HEK293 (cell line): ENCODE measurements around the gene GLMP.
A peak's percentile ranks its signal among the peaks of the same experiment; 100 is the strongest.

Experiments used
- BCL11B ChIP-seq: fragments of 450-650 bp; formaldehyde crosslinking; IDR thresholded peaks from 2 replicates; pipeline ENCODE4 v1.5.1; 2016; ENCODE audit warnings: low read depth, missing biosample characterization, missing genetic modification characterization
- MEIS1 ChIP-seq: sonication (generic); formaldehyde crosslinking; IDR thresholded peaks from 2 replicates; pipeline ENCODE4 v1.8.1; 2022; ENCODE audit warnings: missing genetic modification reagents, mild to moderate bottlenecking, borderline replicate concordance
- RBAK ChIP-seq: fragments of 450-650 bp; formaldehyde crosslinking; IDR thresholded peaks from 2 replicates; pipeline ENCODE4 v1.5.1; 2016; ENCODE audit warnings: missing biosample characterization, missing genetic modification characterization
- SETDB1 ChIP-seq: IDR thresholded peaks from one replicate; pipeline ENCODE4 v1.6.1; 2017; ENCODE audit warnings: mild to moderate bottlenecking, low read length, moderate library complexity, mixed read lengths; ENCODE audit not compliant: insufficient read length
- SP7 ChIP-seq: fragments of 450-650 bp; formaldehyde crosslinking; IDR thresholded peaks from 2 replicates; pipeline ENCODE4 v1.5.1; 2016; ENCODE audit warnings: missing biosample characterization, missing genetic modification characterization
- WT1 ChIP-seq: fragments of 450-650 bp; formaldehyde crosslinking; IDR thresholded peaks from 2 replicates; pipeline ENCODE4 v1.5.1; 2016; ENCODE audit warnings: missing biosample characterization, missing genetic modification characterization
- ZBTB17 ChIP-seq: fragments of 450-650 bp; formaldehyde crosslinking; IDR thresholded peaks from 2 replicates; pipeline ENCODE4 v1.5.1; 2016; ENCODE audit warnings: missing biosample characterization, missing genetic modification characterization
- ZBTB7A ChIP-seq: fragments of 450-650 bp; formaldehyde crosslinking; IDR thresholded peaks from 2 replicates; pipeline ENCODE4 v1.5.1; 2016; ENCODE audit warnings: low read depth, missing biosample characterization, missing genetic modification characterization
- ZFHX2 ChIP-seq: fragments of 450-650 bp; formaldehyde crosslinking; conservative IDR thresholded peaks from 2 replicates; pipeline ENCODE4 v1.5.1; 2016; ENCODE audit warnings: missing biosample characterization, missing genetic modification characterization
- ZIC2 ChIP-seq: fragments of 450-650 bp; formaldehyde crosslinking; IDR thresholded peaks from 2 replicates; pipeline ENCODE4 v1.5.1; 2016; ENCODE audit warnings: missing biosample characterization, missing genetic modification characterization
- ZNF138 ChIP-seq: fragments of 450-650 bp; formaldehyde crosslinking; IDR thresholded peaks from 2 replicates; pipeline ENCODE4 v1.5.1; 2016; ENCODE audit warnings: missing biosample characterization, missing genetic modification characterization, borderline replicate concordance
- ZNF155 ChIP-seq: fragments of 450-650 bp; formaldehyde crosslinking; IDR thresholded peaks from 2 replicates; pipeline ENCODE4 v1.5.1; 2016; ENCODE audit warnings: missing biosample characterization, missing genetic modification characterization
- ZNF174 ChIP-seq: fragments of 450-650 bp; formaldehyde crosslinking; IDR thresholded peaks from 2 replicates; pipeline ENCODE4 v1.5.0; 2017; ENCODE audit warnings: missing biosample characterization, mild to moderate bottlenecking, missing genetic modification characterization
- ZNF248 ChIP-seq: fragments of 450-650 bp; formaldehyde crosslinking; IDR thresholded peaks from 2 replicates; pipeline ENCODE4 v1.5.1; 2017; ENCODE audit warnings: missing biosample characterization, missing genetic modification characterization
- ZNF311 ChIP-seq: fragments of 450-650 bp; formaldehyde crosslinking; IDR thresholded peaks from 2 replicates; pipeline ENCODE4 v1.5.1; 2017; ENCODE audit warnings: missing biosample characterization, missing genetic modification characterization, borderline replicate concordance
- ZNF433 ChIP-seq: fragments of 450-650 bp; formaldehyde crosslinking; IDR thresholded peaks from 2 replicates; pipeline ENCODE4 v1.5.1; 2016; ENCODE audit warnings: missing biosample characterization, missing genetic modification characterization, low read depth
- ZNF548 ChIP-seq: fragments of 450-650 bp; formaldehyde crosslinking; IDR thresholded peaks from 2 replicates; pipeline ENCODE4 v1.5.1; 2016; ENCODE audit warnings: missing biosample characterization, missing genetic modification characterization
- ZNF555 ChIP-seq: fragments of 450-650 bp; formaldehyde crosslinking; conservative IDR thresholded peaks from 2 replicates; pipeline ENCODE4 v1.5.1; 2017; ENCODE audit warnings: missing biosample characterization, mild to moderate bottlenecking, missing genetic modification characterization, inconsistent platforms
- ZNF571 ChIP-seq: fragments of 450-650 bp; formaldehyde crosslinking; IDR thresholded peaks from 2 replicates; pipeline ENCODE4 v1.5.0; 2017; ENCODE audit warnings: missing biosample characterization, missing genetic modification characterization
- ZNF585B ChIP-seq: fragments of 450-650 bp; formaldehyde crosslinking; IDR thresholded peaks from 2 replicates; pipeline ENCODE4 v1.5.1; 2016; ENCODE audit warnings: missing biosample characterization, missing genetic modification characterization
- ZNF600 ChIP-seq: fragments of 450-650 bp; formaldehyde crosslinking; IDR thresholded peaks from 2 replicates; pipeline ENCODE4 v1.5.1; 2016; ENCODE audit warnings: missing biosample characterization, missing genetic modification characterization
- ZNF626 ChIP-seq: fragments of 450-650 bp; sonication (Bioruptor Pico); formaldehyde crosslinking; IDR thresholded peaks from 2 replicates; pipeline ENCODE4 v1.5.1; 2018; ENCODE audit warnings: missing biosample characterization, missing genetic modification characterization, inconsistent platforms
- ZNF654 ChIP-seq: fragments of 450-650 bp; formaldehyde crosslinking; IDR thresholded peaks from 2 replicates; pipeline ENCODE4 v1.5.1; 2016; ENCODE audit warnings: low read depth, missing biosample characterization, missing genetic modification characterization
- ZNF701 ChIP-seq: fragments of 450-650 bp; formaldehyde crosslinking; IDR thresholded peaks from 2 replicates; pipeline ENCODE4 v1.5.1; 2016; ENCODE audit warnings: missing biosample characterization, missing genetic modification characterization
- ZSCAN30 ChIP-seq: fragments of 450-650 bp; IDR thresholded peaks from 2 replicates; pipeline ENCODE4 v1.5.1; 2018; ENCODE audit warnings: missing biosample characterization, mild to moderate bottlenecking, missing genetic modification characterization, moderate library complexity
- TF ChIP-seq, protein P1 (sequence below): fragments of 450-650 bp; formaldehyde crosslinking; IDR thresholded peaks from 2 replicates; pipeline ENCODE4 v1.5.1; 2016; ENCODE audit warnings: missing biosample characterization, missing genetic modification characterization
- TF ChIP-seq, protein P2 (sequence below): fragments of 450-650 bp; formaldehyde crosslinking; IDR thresholded peaks from 2 replicates; pipeline ENCODE4 v1.5.1; 2016; ENCODE audit warnings: missing biosample characterization, missing genetic modification characterization, borderline replicate concordance
- TF ChIP-seq, protein P3 (sequence below): fragments of 450-650 bp; IDR thresholded peaks from 2 replicates; pipeline ENCODE4 v1.5.1; 2018; ENCODE audit warnings: missing biosample characterization, missing genetic modification characterization
- TF ChIP-seq, protein P4 (sequence below): fragments of 450-650 bp; formaldehyde crosslinking; IDR thresholded peaks from 2 replicates; pipeline ENCODE4 v1.5.1; 2016; ENCODE audit warnings: missing biosample characterization, missing genetic modification characterization
- TF ChIP-seq, protein P5 (sequence below): fragments of 450-650 bp; formaldehyde crosslinking; IDR thresholded peaks from 2 replicates; pipeline ENCODE4 v1.5.1; 2016; ENCODE audit warnings: missing biosample characterization, missing genetic modification characterization
- TF ChIP-seq, protein P6 (sequence below): fragments of 450-650 bp; IDR thresholded peaks from 2 replicates; pipeline ENCODE4 v1.5.1; 2018; ENCODE audit warnings: missing biosample characterization, mild to moderate bottlenecking, missing genetic modification characterization
- TF ChIP-seq, protein P7 (sequence below): fragments of 450-650 bp; formaldehyde crosslinking; IDR thresholded peaks from 2 replicates; pipeline ENCODE4 v1.5.1; 2017; ENCODE audit warnings: missing biosample characterization, mild to moderate bottlenecking, missing genetic modification characterization, moderate library complexity

GLMP gene

DNA sequence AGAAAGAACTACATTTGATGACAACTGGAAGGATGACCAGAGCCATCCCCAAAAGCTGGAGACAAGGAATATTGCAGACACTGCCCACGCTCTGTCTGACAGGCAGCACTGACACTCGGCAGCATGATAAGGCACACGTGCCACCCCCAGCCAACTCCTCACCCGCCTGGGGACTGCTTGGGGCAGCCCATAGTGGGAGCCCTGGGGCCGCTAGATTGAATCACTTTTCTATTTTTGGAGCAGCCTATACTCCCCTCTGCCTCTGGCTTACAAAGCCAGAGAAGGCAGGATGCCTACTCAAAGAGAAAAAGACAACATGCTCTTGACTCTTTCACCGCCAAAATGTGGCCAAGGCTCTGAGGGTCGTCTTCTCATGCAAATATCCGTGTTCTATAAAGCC lies 14.2 kb downstream of the GLMP start (continued):
- TF ChIP-seq, protein P1, sequence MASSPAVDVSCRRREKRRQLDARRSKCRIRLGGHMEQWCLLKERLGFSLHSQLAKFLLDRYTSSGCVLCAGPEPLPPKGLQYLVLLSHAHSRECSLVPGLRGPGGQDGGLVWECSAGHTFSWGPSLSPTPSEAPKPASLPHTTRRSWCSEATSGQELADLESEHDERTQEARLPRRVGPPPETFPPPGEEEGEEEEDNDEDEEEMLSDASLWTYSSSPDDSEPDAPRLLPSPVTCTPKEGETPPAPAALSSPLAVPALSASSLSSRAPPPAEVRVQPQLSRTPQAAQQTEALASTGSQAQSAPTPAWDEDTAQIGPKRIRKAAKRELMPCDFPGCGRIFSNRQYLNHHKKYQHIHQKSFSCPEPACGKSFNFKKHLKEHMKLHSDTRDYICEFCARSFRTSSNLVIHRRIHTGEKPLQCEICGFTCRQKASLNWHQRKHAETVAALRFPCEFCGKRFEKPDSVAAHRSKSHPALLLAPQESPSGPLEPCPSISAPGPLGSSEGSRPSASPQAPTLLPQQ (tag by site-specific recombination): no peak
- TF ChIP-seq ZNF155 (tag by site-specific recombination): no peak
- TF ChIP-seq ZBTB7A (tag by site-specific recombination): no peak
- TF ChIP-seq, protein P2, sequence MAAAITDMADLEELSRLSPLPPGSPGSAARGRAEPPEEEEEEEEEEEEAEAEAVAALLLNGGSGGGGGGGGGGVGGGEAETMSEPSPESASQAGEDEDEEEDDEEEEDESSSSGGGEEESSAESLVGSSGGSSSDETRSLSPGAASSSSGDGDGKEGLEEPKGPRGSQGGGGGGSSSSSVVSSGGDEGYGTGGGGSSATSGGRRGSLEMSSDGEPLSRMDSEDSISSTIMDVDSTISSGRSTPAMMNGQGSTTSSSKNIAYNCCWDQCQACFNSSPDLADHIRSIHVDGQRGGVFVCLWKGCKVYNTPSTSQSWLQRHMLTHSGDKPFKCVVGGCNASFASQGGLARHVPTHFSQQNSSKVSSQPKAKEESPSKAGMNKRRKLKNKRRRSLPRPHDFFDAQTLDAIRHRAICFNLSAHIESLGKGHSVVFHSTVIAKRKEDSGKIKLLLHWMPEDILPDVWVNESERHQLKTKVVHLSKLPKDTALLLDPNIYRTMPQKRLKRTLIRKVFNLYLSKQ: no peak
- no peak for TF ChIP-seq ZNF555
- no peak for TF ChIP-seq ZNF585B (tag by site-specific recombination)
- TF ChIP-seq BCL11B (tag by site-specific recombination): no peak
- no peak for TF ChIP-seq ZNF571
- TF ChIP-seq ZIC2 (tag by site-specific recombination): 0 out of 2 replicates have a peak, but pooled peaks have one; percentile 39
- no peak for TF ChIP-seq ZNF311 (tag by site-specific recombination)
- TF ChIP-seq ZNF600 (tag by site-specific recombination): 0 out of 2 replicates have a peak, but pooled peaks have one; percentile 22
- no peak for TF ChIP-seq ZNF654 (tag by site-specific recombination)
- TF ChIP-seq, protein P3, sequence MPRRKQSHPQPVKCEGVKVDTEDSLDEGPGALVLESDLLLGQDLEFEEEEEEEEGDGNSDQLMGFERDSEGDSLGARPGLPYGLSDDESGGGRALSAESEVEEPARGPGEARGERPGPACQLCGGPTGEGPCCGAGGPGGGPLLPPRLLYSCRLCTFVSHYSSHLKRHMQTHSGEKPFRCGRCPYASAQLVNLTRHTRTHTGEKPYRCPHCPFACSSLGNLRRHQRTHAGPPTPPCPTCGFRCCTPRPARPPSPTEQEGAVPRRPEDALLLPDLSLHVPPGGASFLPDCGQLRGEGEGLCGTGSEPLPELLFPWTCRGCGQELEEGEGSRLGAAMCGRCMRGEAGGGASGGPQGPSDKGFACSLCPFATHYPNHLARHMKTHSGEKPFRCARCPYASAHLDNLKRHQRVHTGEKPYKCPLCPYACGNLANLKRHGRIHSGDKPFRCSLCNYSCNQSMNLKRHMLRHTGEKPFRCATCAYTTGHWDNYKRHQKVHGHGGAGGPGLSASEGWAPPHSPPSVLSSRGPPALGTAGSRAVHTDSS (tag by site-specific recombination): no peak
- TF ChIP-seq ZNF433 (tag by site-specific recombination): no peak
- peak; percentile 33; the same call in 1 of the 2 replicates for TF ChIP-seq ZBTB17 (tag by site-specific recombination)
- no peak for TF ChIP-seq ZSCAN30 (tag by site-specific recombination)
- no peak for TF ChIP-seq SP7 (tag by site-specific recombination)
- no peak for TF ChIP-seq SETDB1
- peak; percentile 74 for TF ChIP-seq ZFHX2 (tag by site-specific recombination)
- TF ChIP-seq ZNF248: no peak
- TF ChIP-seq RBAK (tag by site-specific recombination): no peak
- TF ChIP-seq, protein P4, sequence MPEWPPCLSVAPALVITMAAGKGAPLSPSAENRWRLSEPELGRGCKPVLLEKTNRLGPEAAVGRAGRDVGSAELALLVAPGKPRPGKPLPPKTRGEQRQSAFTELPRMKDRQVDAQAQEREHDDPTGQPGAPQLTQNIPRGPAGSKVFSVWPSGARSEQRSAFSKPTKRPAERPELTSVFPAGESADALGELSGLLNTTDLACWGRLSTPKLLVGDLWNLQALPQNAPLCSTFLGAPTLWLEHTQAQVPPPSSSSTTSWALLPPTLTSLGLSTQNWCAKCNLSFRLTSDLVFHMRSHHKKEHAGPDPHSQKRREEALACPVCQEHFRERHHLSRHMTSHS (tag by site-specific recombination): no peak
- no peak for TF ChIP-seq ZNF548 (tag by site-specific recombination)
- TF ChIP-seq ZNF701 (tag by site-specific recombination): no peak
- peak; percentile 63 for TF ChIP-seq WT1 (tag by site-specific recombination)
- TF ChIP-seq, protein P5, sequence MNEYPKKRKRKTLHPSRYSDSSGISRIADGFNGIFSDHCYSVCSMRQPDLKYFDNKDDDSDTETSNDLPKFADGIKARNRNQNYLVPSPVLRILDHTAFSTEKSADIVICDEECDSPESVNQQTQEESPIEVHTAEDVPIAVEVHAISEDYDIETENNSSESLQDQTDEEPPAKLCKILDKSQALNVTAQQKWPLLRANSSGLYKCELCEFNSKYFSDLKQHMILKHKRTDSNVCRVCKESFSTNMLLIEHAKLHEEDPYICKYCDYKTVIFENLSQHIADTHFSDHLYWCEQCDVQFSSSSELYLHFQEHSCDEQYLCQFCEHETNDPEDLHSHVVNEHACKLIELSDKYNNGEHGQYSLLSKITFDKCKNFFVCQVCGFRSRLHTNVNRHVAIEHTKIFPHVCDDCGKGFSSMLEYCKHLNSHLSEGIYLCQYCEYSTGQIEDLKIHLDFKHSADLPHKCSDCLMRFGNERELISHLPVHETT (tag by site-specific recombination): no peak
- no peak for TF ChIP-seq ZNF138 (tag by site-specific recombination)
- no peak for TF ChIP-seq ZNF174 (tag by site-specific recombination)
- TF ChIP-seq ZNF626 (tag by site-specific recombination): no peak
- TF ChIP-seq MEIS1 (CRISPR knock-in tag): no peak
- TF ChIP-seq, protein P6, sequence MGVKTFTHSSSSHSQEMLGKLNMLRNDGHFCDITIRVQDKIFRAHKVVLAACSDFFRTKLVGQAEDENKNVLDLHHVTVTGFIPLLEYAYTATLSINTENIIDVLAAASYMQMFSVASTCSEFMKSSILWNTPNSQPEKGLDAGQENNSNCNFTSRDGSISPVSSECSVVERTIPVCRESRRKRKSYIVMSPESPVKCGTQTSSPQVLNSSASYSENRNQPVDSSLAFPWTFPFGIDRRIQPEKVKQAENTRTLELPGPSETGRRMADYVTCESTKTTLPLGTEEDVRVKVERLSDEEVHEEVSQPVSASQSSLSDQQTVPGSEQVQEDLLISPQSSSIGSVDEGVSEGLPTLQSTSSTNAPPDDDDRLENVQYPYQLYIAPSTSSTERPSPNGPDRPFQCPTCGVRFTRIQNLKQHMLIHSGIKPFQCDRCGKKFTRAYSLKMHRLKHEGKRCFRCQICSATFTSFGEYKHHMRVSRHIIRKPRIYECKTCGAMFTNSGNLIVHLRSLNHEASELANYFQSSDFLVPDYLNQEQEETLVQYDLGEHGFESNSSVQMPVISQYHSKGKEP (tag by site-specific recombination): no peak
- TF ChIP-seq, protein P7, sequence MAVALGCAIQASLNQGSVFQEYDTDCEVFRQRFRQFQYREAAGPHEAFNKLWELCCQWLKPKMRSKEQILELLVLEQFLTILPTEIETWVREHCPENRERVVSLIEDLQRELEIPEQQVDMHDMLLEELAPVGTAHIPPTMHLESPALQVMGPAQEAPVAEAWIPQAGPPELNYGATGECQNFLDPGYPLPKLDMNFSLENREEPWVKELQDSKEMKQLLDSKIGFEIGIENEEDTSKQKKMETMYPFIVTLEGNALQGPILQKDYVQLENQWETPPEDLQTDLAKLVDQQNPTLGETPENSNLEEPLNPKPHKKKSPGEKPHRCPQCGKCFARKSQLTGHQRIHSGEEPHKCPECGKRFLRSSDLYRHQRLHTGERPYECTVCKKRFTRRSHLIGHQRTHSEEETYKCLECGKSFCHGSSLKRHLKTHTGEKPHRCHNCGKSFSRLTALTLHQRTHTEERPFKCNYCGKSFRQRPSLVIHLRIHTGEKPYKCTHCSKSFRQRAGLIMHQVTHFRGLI (tag by site-specific recombination): no peak
